ENCODE results near the gene CYB5A.

- TF ChIP-seq ZNF37A (tag by site-specific recombination; IDR thresholded peaks at IDR 0.05) (no peak), ZNF16 (tag by site-specific recombination; IDR thresholded peaks at IDR 0.05; ENCODE audit: low read depth) (no peak)
Measured at GRCh38 chr18:74268933-74269620, 22.7 kb downstream of the CYB5A start.

All from HEK293 (cell line).